Osteoblast (primary cell): ENCODE measurements around the gene NPRL2. TPM values are rescaled to one million over a fixed set of nuclear protein-coding genes. Genes with fewer than 3 reads are reported as not detected.

ENCODE experiments used
- DNase-seq: peaks from one replicate; pipeline ENCODE4 v3.0.0; 2011; ENCODE audit warnings: low spot score, mixed read lengths; ENCODE audit not compliant: insufficient read length; ENCODE audit errors: missing footprints
- H2AFZ ChIP-seq: 2 replicates; pipeline ENCODE4 v1.6.0; 2011; ENCODE audit warnings: mild to moderate bottlenecking, low read length
- H3K27ac ChIP-seq: 2 replicates; pipeline ENCODE4 v1.5.1; 2011; ENCODE audit warnings: mild to moderate bottlenecking, low read depth, low read length, moderate library complexity
- H3K27me3 ChIP-seq: 2 replicates; pipeline ENCODE4 v1.6.0; 2012; ENCODE audit warnings: mild to moderate bottlenecking, control low read depth, inconsistent platforms, low read length, moderate library complexity; ENCODE audit not compliant: insufficient read depth
- H3K36me3 ChIP-seq: 2 replicates; pipeline ENCODE4 v1.5.1; 2011; ENCODE audit warnings: mild to moderate bottlenecking, low read length, control low read depth, moderate library complexity; ENCODE audit not compliant: insufficient read depth
- H3K4me1 ChIP-seq: 2 replicates; pipeline ENCODE4 v1.5.1; 2011; ENCODE audit warnings: mild to moderate bottlenecking, low read length, control low read depth, moderate library complexity; ENCODE audit not compliant: insufficient read depth
- H3K4me2 ChIP-seq: 2 replicates; pipeline ENCODE4 v1.6.0; 2011; ENCODE audit warnings: mild to moderate bottlenecking, low read length; ENCODE audit not compliant: insufficient read depth
- H3K4me3 ChIP-seq: fragments of 200-600 bp; sonication (generic); 3 replicates; pipeline ENCODE4 v1.5.1; 2012; ENCODE audit warnings: mild to moderate bottlenecking, low read length, inconsistent platforms; ENCODE audit not compliant: insufficient read depth
- H3K79me2 ChIP-seq: 2 replicates; pipeline ENCODE4 v1.6.0; 2012; ENCODE audit warnings: mild to moderate bottlenecking, low read length, control low read depth, inconsistent platforms; ENCODE audit not compliant: insufficient read depth
- H3K9me3 ChIP-seq: 2 replicates; pipeline ENCODE4 v1.5.1; 2011; ENCODE audit warnings: low read depth, low read length, control low read depth
- H4K20me1 ChIP-seq: 2 replicates; pipeline ENCODE4 v1.6.0; 2012; ENCODE audit warnings: mild to moderate bottlenecking, low read length, control low read depth; ENCODE audit not compliant: insufficient read depth
- CTCF ChIP-seq: IDR thresholded peaks from 2 replicates; pipeline ENCODE4 v1.5.1; 2011; ENCODE audit warnings: mild to moderate bottlenecking, low read depth, low read length, moderate library complexity; ENCODE audit errors: extremely low read depth
- total RNA-seq: library from RNA; depleted of rRNA; stranded (reverse); fragments of >200 nt; gene quantifications from 2 replicates; pipeline ENCODE4 v1.2.3, GENCODE V29; 2012

Gene NPRL2
- total RNA-seq, 1 donor, result 21.7 TPM

- Histone ChIP-seq H4K20me1 (no peaks in the 10 kb centered on the region), H3K4me1 (no peaks in the 10 kb centered on the region), H3K79me2 (no peaks in the 10 kb centered on the region), H3K27me3 (peaks cover 3% of the 10 kb centered on the region), H3K9me3 (no peaks in the 10 kb centered on the region), H3K4me2 (no peak overlapping the region), H3K36me3 (no peaks in the 10 kb centered on the region), H3K27ac (no peak overlapping the region), H2AFZ (no peak overlapping the region), H3K4me3 (no peak overlapping the region)
- no peak for TF ChIP-seq CTCF
- no peak for DNase-seq
Observed at GRCh38 chr3:50381383-50381782, 30.8 kb upstream of the NPRL2 start.

GRCh38 chr3:50380405-50381085 is 30.0 kb upstream of the NPRL2 start:
- no peaks in the 10 kb centered on the region for H3K4me1 ChIP-seq
- H3K27ac ChIP-seq, result no peak overlapping the region
- no peaks in the 10 kb centered on the region for H3K9me3 ChIP-seq
- no peaks in the 10 kb centered on the region for H3K79me2 ChIP-seq
- no peak for TF ChIP-seq CTCF
- no peak for DNase-seq
- H3K36me3 ChIP-seq, result no peaks in the 10 kb centered on the region
- no peaks in the 10 kb centered on the region for H4K20me1 ChIP-seq
- H3K4me3 ChIP-seq, result no peak overlapping the region
- no peak overlapping the region for H2AFZ ChIP-seq
- no peak overlapping the region for H3K4me2 ChIP-seq
- H3K27me3 ChIP-seq, result peaks cover 3% of the 10 kb centered on the region

DNA sequence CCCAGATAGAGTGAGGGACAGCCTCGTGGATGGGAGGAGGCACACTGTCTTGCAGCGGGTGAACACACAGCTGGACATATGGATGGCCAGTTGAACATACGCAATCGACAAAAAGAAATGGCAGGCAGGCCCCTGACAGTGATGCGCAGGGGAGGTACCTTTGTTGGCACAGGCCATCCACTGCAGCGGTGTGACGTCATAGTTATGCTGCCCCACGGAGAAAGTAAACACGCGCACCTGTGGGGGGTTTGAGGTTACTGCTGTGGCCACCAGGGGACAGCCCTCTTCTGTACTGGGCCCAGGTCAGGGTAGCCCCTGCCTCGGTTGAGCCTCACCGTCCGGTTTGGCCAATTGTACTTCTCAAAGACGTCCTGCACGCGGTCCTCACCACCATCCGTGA is 28.2 kb upstream of the NPRL2 start:
- DNase-seq, result no peak
- Histone ChIP-seq H3K79me2 (no peaks in the 10 kb centered on the region), H3K9me3 (no peaks in the 10 kb centered on the region), H3K4me2 (no peak overlapping the region), H4K20me1 (no peaks in the 10 kb centered on the region), H3K4me1 (no peaks in the 10 kb centered on the region), H3K27ac (no peak overlapping the region), H3K36me3 (no peaks in the 10 kb centered on the region), H3K4me3 (no peak overlapping the region), H3K27me3 (peaks cover 3% of the 10 kb centered on the region), H2AFZ (no peak overlapping the region)
- TF ChIP-seq CTCF, result no peak

DNA sequence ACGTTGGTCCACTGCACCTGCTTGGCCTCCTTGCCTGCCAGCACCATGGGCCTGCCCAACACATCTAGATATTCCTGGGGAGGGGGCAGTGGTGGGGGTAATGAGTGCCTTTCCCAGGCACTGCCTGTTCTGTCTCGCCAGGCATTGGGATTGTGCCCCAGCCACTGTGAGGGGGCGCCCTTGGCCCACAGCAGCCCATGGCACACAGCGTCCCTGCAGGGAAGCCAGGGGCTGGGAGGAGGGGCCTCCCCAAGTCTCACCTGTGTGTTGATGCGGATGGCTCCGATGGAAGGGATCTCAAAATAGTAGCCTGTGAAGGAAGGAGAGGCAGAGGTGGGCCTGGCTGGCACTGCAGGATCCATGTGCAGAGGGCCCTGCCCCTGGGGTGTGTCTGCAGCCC is 27.4 kb upstream of the NPRL2 start:
- no peak overlapping the region for H3K4me2 ChIP-seq
- no peak overlapping the region for H3K4me3 ChIP-seq
- peaks cover 3% of the 10 kb centered on the region for H3K27me3 ChIP-seq
- no peaks in the 10 kb centered on the region for H3K9me3 ChIP-seq
- no peaks in the 10 kb centered on the region for H3K79me2 ChIP-seq
- H3K4me1 ChIP-seq, result no peaks in the 10 kb centered on the region
- H3K36me3 ChIP-seq, result no peaks in the 10 kb centered on the region
- DNase-seq, result no peak
- H2AFZ ChIP-seq, result no peak overlapping the region
- H3K27ac ChIP-seq, result no peak overlapping the region
- no peaks in the 10 kb centered on the region for H4K20me1 ChIP-seq
- no peak for TF ChIP-seq CTCF
